HG02840 (cell line): ENCODE results near the gene RASGRF2.
"Not testable (repeated sequence)": the region's sequence is repeated elsewhere in the genome, so short reads cannot be mapped to it uniquely, and the experiment has no call there.

ENCODE experiments used
- ATAC-seq: cut with Tn5 transposase; IDR thresholded peaks from one replicate; pipeline ENCODE4 v1.9.1; 2021; ENCODE audit warnings: mild to moderate bottlenecking, moderate library complexity, moderate number of reproducible peaks; ENCODE audit not compliant: unreplicated experiment, low FRiP score

RASGRF2 gene

GRCh38 chr5:81254886-81255559 is 294.9 kb downstream of the RASGRF2 start:
- ATAC-seq, result no peak

DNA sequence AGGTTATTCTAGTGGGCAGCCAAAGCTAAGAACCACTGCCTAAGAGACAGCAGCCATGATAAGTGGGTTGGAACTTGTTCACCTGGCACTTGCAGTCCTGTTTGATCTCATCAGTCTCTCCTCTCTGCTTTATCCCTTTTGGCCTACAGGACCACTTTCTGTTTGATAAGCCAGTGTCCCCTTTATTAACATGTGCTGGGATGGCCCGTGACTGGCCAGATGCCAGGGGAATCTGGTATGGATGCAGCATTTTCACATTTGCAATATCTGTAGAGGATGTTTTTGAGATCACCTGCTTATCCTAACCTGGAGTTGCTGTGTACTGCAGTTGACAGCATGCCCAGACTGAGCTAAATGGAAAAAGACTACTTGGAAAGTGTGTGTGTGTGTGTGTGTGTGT is 296.6 kb downstream of the RASGRF2 start:
- ATAC-seq, result no peak

- not testable (repeated sequence) for ATAC-seq
Measured at GRCh38 chr5:81262796-81263195, 302.6 kb downstream of the RASGRF2 start.

- no peak for ATAC-seq
Measured at GRCh38 chr5:81265101-81265500, 304.9 kb downstream of the RASGRF2 start.

- ATAC-seq, result no peak
Measured at GRCh38 chr5:81268521-81269196, 308.5 kb downstream of the RASGRF2 start.

GRCh38 chr5:81269751-81270393 is 309.7 kb downstream of the RASGRF2 start:
- ATAC-seq, result no peak

- ATAC-seq, result not testable (repeated sequence)
Measured at GRCh38 chr5:81270394-81271027, 310.3 kb downstream of the RASGRF2 start.
